ENCODE data around the gene APOA5. TPM values are rescaled to one million over a fixed set of nuclear protein-coding genes. Genes with fewer than 3 reads are reported as not detected.
A peak's percentile ranks its signal among the peaks of the same experiment; 100 is the strongest.

Gene APOA5
- total RNA-seq, 1 donor = not detected

- no peak for TF ChIP-seq CTCF (IDR thresholded peaks at IDR 0.05; ENCODE audit: insufficient read depth, low read depth, low read length)
- H3K4me3 ChIP-seq (ENCODE audit: low read depth, low read length) = no peak overlapping the region
- DNase-seq (ENCODE audit: low read depth) = peak; percentile 64
Observed at GRCh38 chr11:116778556-116778955, 13.1 kb downstream of the APOA5 start.

- no peak for TF ChIP-seq CTCF (IDR thresholded peaks at IDR 0.05; ENCODE audit: insufficient read depth, low read depth, low read length)
- DNase-seq (ENCODE audit: low read depth) = peak; percentile 20
- no peak overlapping the region for H3K4me3 ChIP-seq (ENCODE audit: low read depth, low read length)
Observed at GRCh38 chr11:116777056-116777455, 14.6 kb downstream of the APOA5 start.

- TF ChIP-seq CTCF (IDR thresholded peaks at IDR 0.05; ENCODE audit: insufficient read depth, low read depth, low read length) = no peak
- H3K4me3 ChIP-seq (ENCODE audit: low read depth, low read length) = no peak overlapping the region
Observed at GRCh38 chr11:116776522-116776984, 15.1 kb downstream of the APOA5 start.

GRCh38 chr11:116775975-116776374 is 15.7 kb downstream of the APOA5 start:
- no peak for DNase-seq (ENCODE audit: low read depth)
- H3K4me3 ChIP-seq (ENCODE audit: low read depth, low read length) = no peak overlapping the region
- no peak for TF ChIP-seq CTCF (IDR thresholded peaks at IDR 0.05; ENCODE audit: insufficient read depth, low read depth, low read length)

More at GRCh38 chr11:116776522-116776984, 15.1 kb downstream of the APOA5 start:
- DNase-seq (ENCODE audit: low read depth) = no peak

GRCh38 chr11:116774661-116775060 is 17.0 kb downstream of the APOA5 start:
- TF ChIP-seq CTCF (IDR thresholded peaks at IDR 0.05; ENCODE audit: insufficient read depth, low read depth, low read length) = no peak
- H3K4me3 ChIP-seq (ENCODE audit: low read depth, low read length) = no peak overlapping the region
- DNase-seq (ENCODE audit: low read depth) = no peak

- no peak for TF ChIP-seq CTCF (IDR thresholded peaks at IDR 0.05; ENCODE audit: insufficient read depth, low read depth, low read length)
- H3K4me3 ChIP-seq (ENCODE audit: low read depth, low read length) = peak overlapping the region; percentile 78
- peak; percentile 40 for DNase-seq (ENCODE audit: low read depth)
Observed at GRCh38 chr11:116773203-116774097, 18.2 kb downstream of the APOA5 start.

Measured in fibroblast of villous mesenchyme (primary cell).